Measurements from ENCODE around the gene MCF2L2. TPM values are rescaled to one million over a fixed set of nuclear protein-coding genes. Genes with fewer than 3 reads are reported as not detected.

Gene MCF2L2
- total and polyA plus RNA-seq, 3 donors from 2014 or later: 6.8 to 24.2 (median 14.6) TPM

GRCh38 chr3:183269345-183269744, 159.1 kb downstream of the MCF2L2 start:
- Histone ChIP-seq H3K27ac (no peak overlapping the region), H3K9me3 (no peaks in the 10 kb centered on the region), H3K36me3 (ENCODE audit: low read depth, missing control alignments) (no peaks in the 10 kb centered on the region), H3K4me1 (peaks cover 13% of the 10 kb centered on the region), H3K4me3 (no peak overlapping the region), H3K27me3 (no peaks in the 10 kb centered on the region)
- WGBS, 2 donors: 96 to 98% methylated on average over 13 of the region's 13 CpGs
- TF ChIP-seq POLR2A (IDR thresholded peaks at IDR 0.05): no peak
- intact Hi-C loops (cut with DNase I; ENCODE audit: low total_unique reads): no loop called here
- no peak for DNase-seq

- intact Hi-C loops (cut with DNase I; ENCODE audit: low total_unique reads): no loop called here
- TF ChIP-seq CTCF (IDR thresholded peaks at IDR 0.05): no peak
- no peak for TF ChIP-seq POLR2A (IDR thresholded peaks at IDR 0.05)
- H3K27me3 ChIP-seq: no peaks in the 10 kb centered on the region
- DNase-seq: no peak
- peaks cover 13% of the 10 kb centered on the region for H3K4me1 ChIP-seq
- H3K36me3 ChIP-seq (ENCODE audit: low read depth, missing control alignments): no peaks in the 10 kb centered on the region
- 80 to 88% methylated on average over 5 of the region's 5 CpGs for WGBS, 2 donors
- no peaks in the 10 kb centered on the region for H3K9me3 ChIP-seq
- H3K27ac ChIP-seq: no peak overlapping the region
- H3K4me3 ChIP-seq: no peak overlapping the region
Observed at GRCh38 chr3:183268366-183268765, 160.1 kb downstream of the MCF2L2 start.

- intact Hi-C loops (cut with DNase I; ENCODE audit: low total_unique reads): no loop called here
- TF ChIP-seq POLR2A (IDR thresholded peaks at IDR 0.05): no peak
- TF ChIP-seq CTCF (IDR thresholded peaks at IDR 0.05): no peak
- Histone ChIP-seq H3K27ac (no peak overlapping the region), H3K9me3 (no peaks in the 10 kb centered on the region), H3K4me1 (peaks cover 13% of the 10 kb centered on the region), H3K27me3 (no peaks in the 10 kb centered on the region), H3K36me3 (ENCODE audit: low read depth, missing control alignments) (no peaks in the 10 kb centered on the region), H3K4me3 (no peak overlapping the region)
- WGBS, 2 donors: 92 to 93% methylated on average over 3 to 5 of the region's 5 CpGs
- no peak for DNase-seq
Observed at GRCh38 chr3:183267140-183267539, 161.3 kb downstream of the MCF2L2 start.

- H3K36me3 ChIP-seq (ENCODE audit: low read depth, missing control alignments): no peaks in the 10 kb centered on the region
- H3K9me3 ChIP-seq: no peaks in the 10 kb centered on the region
- peaks cover 13% of the 10 kb centered on the region for H3K4me1 ChIP-seq
- WGBS, 2 donors: 87 to 90% methylated on average over 3 of the region's 3 CpGs
- intact Hi-C loops (cut with DNase I; ENCODE audit: low total_unique reads): no loop called here
- DNase-seq: no peak
- no peak overlapping the region for H3K4me3 ChIP-seq
- no peak overlapping the region for H3K27ac ChIP-seq
- no peak for TF ChIP-seq POLR2A (IDR thresholded peaks at IDR 0.05)
- no peak for TF ChIP-seq CTCF (IDR thresholded peaks at IDR 0.05)
- H3K27me3 ChIP-seq: no peaks in the 10 kb centered on the region
Observed at GRCh38 chr3:183266454-183266853, 162.0 kb downstream of the MCF2L2 start.

GRCh38 chr3:183265834-183266417, 162.5 kb downstream of the MCF2L2 start:
- no peak overlapping the region for H3K27ac ChIP-seq
- H3K4me3 ChIP-seq: no peak overlapping the region
- no peaks in the 10 kb centered on the region for H3K27me3 ChIP-seq
- intact Hi-C loops (cut with DNase I; ENCODE audit: low total_unique reads): no loop called here
- no peaks in the 10 kb centered on the region for H3K36me3 ChIP-seq (ENCODE audit: low read depth, missing control alignments)
- no peak for TF ChIP-seq CTCF (IDR thresholded peaks at IDR 0.05)
- no peak for TF ChIP-seq POLR2A (IDR thresholded peaks at IDR 0.05)
- H3K9me3 ChIP-seq: no peaks in the 10 kb centered on the region
- no peak for DNase-seq
- H3K4me1 ChIP-seq: peaks cover 13% of the 10 kb centered on the region
- 62 to 63% methylated on average over 5 of the region's 5 CpGs for WGBS, 2 donors
